Ramos (cell line): ENCODE measurements around the gene IFNAR2.

Experiments
- in situ Hi-C: fragments of 300-500 bp; cut with MboI; formaldehyde crosslinking; loops from one replicate; pipeline ENCODE4 v1.14.3; 2022; ENCODE audit warnings: low sequenced_read_pairs; ENCODE audit not compliant: unreplicated experiment

IFNAR2 gene

DNA sequence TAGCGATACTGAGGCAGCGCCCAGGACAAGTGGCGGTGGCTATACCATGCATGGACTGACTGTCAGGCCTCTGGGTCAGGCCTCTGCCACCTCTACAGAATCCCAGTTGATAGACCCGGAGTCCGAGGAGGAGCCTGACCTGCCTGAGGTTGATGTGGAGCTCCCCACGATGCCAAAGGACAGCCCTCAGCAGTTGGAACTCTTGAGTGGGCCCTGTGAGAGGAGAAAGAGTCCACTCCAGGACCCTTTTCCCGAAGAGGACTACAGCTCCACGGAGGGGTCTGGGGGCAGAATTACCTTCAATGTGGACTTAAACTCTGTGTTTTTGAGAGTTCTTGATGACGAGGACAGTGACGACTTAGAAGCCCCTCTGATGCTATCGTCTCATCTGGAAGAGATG, 33.2 kb downstream of the IFNAR2 start:
- in situ Hi-C loops, result no loop called here

- in situ Hi-C loops, result no loop called here
Observed at GRCh38 chr21:33264561-33264960, 34.8 kb downstream of the IFNAR2 start.

DNA sequence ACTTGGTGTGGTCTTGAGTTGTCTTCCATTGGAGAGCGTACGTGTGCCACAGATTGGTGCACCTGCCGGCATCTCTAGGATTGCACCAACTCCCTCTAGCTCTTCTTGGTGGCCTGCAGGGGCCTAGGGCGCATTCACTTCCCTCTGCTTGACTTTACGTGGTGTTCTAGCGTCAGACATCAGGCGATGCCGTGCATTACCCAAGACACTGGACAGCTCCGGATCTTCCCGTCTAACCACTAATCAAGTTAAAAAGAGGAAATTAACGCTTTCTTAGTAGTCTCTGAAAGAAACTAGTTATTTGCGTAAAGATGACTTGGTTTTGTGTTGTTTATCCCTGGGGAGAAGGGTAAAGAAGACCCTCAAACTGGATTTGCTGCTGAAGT, 35.9 kb downstream of the IFNAR2 start:
- in situ Hi-C loops, result no loop called here

DNA sequence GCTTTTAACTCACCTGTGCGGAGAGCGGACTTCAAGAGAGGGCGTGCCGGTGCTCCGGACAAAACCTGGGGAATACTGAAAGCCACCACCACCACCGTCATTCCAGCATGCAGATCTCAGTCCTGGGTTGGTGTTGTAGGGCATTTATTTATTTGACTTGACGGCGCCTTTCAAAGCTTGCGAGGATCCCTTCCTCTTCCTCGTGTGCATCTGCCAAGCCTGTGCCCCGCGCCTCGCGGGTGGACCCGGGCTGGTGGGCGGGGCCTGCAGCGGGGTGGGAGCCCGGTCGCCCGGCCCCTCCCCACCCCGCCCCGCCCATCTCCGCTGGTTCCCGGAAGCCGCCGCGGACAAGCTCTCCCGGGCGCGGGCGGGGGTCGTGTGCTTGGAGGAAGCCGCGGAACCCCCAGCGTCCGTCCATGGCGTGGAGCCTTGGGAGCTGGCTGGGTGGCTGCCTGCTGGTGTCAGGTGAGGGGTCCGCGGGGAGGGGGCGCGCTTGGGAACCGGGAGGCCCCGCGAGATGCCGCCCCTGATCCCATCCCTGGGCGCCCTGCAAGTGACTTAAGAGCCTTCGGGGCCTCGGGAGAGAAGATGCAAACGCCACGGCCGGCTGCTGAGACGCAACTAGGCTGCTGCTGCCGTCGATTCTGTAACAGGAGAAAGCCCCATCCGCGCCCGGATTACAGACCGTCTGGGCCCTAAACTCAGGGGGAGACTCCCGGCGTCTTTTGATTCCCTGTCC, 36.5 kb downstream of the IFNAR2 start, which contains the start of gene IL10RB:
TSS of gene IL10RB (plus strand) at position 318 of the 739 bp plus-strand sequence. CDS start at position 417, 99 bp downstream.
- in situ Hi-C loops, result no loop called here

DNA sequence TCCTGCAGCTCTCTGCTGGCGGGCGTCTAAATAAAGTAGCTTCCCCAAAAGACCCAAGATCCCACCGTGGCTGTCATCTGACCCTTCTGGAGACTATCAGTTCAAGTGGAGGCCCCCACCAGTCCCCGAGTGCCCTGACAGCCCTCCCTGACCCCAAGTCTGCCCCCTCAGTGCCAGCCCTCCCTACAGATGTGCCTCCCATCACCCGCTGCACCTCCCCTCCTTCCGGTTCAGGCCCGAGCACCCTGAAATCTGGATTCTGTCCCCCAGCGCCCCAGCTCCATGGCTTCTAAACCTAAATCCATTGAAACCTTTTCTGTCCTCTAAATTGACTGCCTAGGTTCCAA, 37.0 kb downstream of the IFNAR2 start:
- in situ Hi-C loops, result no loop called here

- in situ Hi-C loops, result no loop called here
Observed at GRCh38 chr21:33267250-33267649, 37.5 kb downstream of the IFNAR2 start.

- in situ Hi-C loops, result no loop called here
Observed at GRCh38 chr21:33268393-33268736, 38.6 kb downstream of the IFNAR2 start.

DNA sequence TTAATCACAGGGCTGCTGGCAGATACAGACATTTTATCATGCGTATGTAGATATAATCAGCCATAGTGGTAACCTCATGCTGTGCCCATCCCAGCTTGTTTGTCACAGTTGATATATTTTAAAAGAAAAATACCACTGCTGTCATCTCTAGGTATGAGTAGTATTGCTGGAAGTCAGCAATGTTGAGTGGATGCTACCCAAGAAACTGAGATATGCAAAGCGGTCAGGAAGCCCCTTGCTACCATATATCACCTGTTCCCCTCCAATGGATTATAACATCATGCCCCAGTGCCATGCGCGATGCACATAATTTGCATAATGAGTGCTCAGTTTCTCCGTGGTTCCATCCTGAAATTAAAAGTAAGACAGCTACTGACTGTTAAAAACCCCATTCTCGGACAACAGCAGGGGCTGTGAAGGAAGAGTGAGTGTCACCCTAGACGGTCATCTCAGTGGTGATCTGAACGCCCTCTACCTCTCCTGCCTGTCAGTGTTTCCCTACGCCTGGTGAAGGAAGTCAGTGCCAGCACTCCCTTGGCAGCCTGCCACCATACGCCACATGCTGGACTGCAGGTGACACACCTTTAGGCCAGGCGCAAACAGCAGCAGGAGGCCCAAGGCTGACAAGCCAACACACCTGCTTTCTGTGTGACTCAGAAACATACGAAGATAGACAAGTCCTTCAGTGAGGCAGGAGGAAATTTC, 39.2 kb downstream of the IFNAR2 start:
- in situ Hi-C loops, result no loop called here

DNA sequence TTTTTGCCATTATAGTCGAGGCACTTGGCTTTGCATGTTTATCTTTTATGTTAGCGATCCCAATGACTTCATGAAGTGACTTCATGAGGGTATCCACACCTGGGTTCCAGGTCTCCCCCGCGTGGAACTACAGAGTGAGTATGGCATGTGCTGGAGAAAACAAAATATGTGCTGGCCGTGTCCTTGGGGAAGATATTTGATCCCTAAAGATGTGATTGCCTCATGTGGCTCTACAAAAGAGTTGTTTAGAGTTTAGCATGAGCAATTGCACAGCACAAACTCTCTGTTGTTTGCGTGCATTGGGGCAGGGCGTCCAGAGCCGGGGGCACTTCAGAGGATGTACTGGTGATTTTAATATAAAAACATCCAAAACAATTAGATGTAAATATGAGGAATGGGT, 41.2 kb downstream of the IFNAR2 start:
- in situ Hi-C loops, result no loop called here

- in situ Hi-C loops, result no loop called here
Observed at GRCh38 chr21:33273044-33273443, 43.3 kb downstream of the IFNAR2 start.

DNA sequence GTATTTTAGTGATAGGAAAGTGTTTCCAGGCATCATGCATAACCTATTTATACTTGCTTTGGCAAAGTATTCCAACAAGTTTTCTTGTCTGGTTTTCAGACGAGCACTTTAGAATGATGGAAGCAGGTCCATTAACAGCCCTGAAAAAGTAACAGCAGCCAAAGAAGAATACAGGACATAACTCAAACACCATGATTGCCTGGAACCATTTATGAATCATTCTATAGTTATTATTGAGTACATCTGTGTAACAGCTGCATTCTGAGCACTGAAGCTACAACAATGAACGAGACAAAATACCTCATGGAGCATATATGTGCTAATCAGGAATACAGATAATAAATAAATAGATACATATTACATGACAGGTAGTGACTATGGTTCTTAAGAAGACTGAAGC, 49.0 kb downstream of the IFNAR2 start:
- in situ Hi-C loops, result no loop called here

GRCh38 chr21:33279330-33279820, 49.6 kb downstream of the IFNAR2 start:
- in situ Hi-C loops, result no loop called here
